Measurements from ENCODE around the gene PDGFRB. TPM values are rescaled to one million over a fixed set of nuclear protein-coding genes. Genes with fewer than 3 reads are reported as not detected.

Gene PDGFRB
- total RNA-seq, 2 donors from 2014 or later = 62.9 to 68.3 TPM

DNA sequence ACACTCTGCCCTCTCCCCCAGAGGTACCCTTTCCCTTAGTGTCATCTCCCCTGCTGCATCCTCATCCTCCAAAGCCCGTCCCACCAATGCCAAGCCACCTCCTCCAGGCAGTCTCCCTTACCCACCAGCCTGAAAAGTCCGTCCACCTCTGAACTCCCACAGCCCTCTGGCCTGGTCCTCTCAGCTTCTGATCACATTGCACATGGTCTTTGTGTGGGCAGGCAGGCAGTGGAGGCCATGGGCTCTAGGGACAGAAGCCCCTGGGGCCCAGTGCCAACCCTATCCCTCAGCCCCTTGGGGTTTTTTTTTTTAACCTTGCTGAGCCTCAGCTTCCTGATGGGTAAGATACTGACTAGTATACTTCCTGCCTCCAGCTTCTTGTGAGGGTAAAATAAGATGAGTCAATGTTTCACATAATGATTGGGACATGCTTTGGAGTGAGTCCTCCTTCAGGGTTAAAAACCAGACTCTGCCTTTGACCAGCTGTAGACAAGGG is 88.7 kb downstream of the PDGFRB start:
- no peak for DNase-seq
- no peak for ATAC-seq
- intact Hi-C loops (cut with DNase I) = no loop called here

DNA sequence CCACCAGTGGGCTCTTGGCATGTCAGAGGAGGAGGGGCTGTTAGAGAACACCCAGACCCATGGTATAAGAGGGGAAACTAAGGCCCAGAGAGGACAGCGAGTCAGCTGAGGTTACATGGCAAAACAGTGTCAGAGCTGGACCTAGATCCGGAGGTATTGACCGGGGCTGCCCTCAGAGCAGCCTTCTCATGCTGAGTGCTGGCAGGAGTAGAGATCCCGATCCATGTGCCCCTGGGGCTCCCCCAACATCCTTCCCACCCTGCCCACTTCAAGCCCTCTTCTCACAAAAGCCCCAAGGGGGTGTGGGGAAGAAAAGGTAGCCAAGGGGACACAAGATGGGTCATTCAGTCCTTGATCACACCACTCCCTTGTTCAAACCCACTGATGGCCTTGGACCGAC is 89.2 kb downstream of the PDGFRB start:
- intact Hi-C loops (cut with DNase I) = no loop called here
- DNase-seq (no peak), ATAC-seq (no peak)

DNA sequence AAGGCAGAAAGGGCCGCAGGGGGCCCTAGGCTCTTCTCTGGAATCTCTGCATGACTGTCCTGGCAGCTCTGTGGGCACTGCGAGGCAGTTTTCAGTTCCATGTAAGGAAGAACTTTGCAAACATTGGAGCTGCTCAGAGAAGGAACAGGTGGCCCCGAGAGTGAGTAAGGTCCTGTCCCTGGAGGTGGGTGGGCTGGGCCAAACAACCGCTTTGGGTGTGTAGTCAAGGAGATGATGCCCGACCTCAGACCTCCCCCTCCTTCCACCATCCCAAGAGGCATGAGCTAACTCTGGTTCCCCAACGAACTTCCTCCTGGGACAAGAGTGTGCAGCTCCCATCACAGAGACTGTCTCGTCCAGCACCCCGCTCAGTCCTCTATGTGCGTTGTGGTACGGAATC is 89.8 kb downstream of the PDGFRB start:
- DNase-seq = peak; percentile 56
- ATAC-seq = peak; percentile 53 to 70
- intact Hi-C loops (cut with DNase I) = no loop called here

DNA sequence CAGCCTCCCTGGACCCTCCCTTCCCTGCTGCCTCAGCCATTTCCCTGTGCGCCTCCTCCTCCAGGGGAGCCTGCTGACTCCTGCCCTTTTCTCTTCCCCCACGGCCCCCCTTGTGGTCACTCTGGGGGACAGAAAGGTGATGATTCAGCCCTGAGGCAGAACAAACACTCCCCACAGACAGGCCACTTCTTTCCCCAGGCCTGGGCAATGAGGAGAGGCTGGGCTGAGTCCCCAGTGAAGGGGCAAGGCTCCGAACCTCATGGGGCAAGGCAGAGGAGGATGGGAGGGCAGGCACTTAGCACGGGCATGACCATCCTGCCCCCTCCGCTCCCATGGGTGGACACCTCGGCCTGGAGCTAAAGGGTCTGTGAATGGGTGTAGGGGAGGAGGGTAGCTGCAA is 90.3 kb downstream of the PDGFRB start:
- intact Hi-C loops (cut with DNase I) = no loop called here

DNA sequence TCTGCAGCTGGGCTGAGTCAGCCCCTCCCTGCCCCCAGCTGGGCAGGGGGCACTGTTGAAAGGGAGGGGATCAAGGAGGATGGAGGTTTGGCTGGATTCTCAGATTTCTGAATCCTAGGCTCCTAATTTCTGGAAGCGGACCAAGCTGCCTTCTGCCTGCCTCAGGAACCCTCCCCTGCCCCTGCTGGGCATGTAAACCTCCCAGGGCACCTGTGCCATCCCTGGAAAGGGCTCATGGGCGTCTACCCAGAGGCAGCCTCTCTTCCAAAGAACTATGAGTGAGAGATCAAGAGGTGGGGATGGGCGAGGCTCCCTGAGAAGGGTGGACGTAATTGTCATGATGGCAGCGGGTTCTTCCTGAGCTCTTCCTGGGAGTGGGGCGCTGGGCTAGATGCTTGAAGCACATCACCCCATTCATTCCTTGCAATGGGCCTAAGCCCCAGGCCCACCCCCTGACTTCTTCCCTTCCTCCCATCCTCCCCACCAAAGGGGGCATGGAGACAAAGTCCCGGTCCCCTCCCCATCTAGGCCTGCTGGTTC is 90.9 kb downstream of the PDGFRB start:
- DNase-seq = no peak
- intact Hi-C loops (cut with DNase I) = no loop called here
- peak in 1 of 2 donors; percentile 13 for ATAC-seq

More for the DNA sequence above, 90.3 kb downstream of the PDGFRB start:
- peak; percentile 42 to 69 for ATAC-seq
- DNase-seq = peak; percentile 53

Other genes with a start within 250 kb of the PDGFRB start
- gene PDE6A, start 211.1 kb downstream of the PDGFRB start, total RNA-seq = under 1 TPM in 1 of 2 donors, not detected in 1; 0.16 TPM
- gene SLC26A2, start 195.1 kb downstream of the PDGFRB start, total RNA-seq = 10 to 100 TPM in 1 of 2 donors, 1 to 10 TPM in 1; 6.3 to 12.6 TPM
- 1 to 10 TPM; 3.3 to 4.1 TPM for gene TIGD6, start 155.2 kb downstream of the PDGFRB start, total RNA-seq
- 10 to 100 TPM; 14.1 to 22.1 TPM for gene HMGXB3, start 155.1 kb downstream of the PDGFRB start, total RNA-seq
- gene CSF1R, start 69.3 kb downstream of the PDGFRB start, total RNA-seq = 10 to 100 TPM; 18.3 to 41.6 TPM
- gene CDX1, start 10.9 kb upstream of the PDGFRB start, total RNA-seq = not detected
- not detected for gene SLC6A7, start 34.2 kb upstream of the PDGFRB start, total RNA-seq
- 10 to 100 TPM; 10.8 to 16.3 TPM for gene CAMK2A, start 133.9 kb upstream of the PDGFRB start, total RNA-seq
- under 1 TPM; 0.68 to 0.84 TPM for gene ARSI, start 147.1 kb upstream of the PDGFRB start, total RNA-seq
- gene TCOF1, start 201.9 kb upstream of the PDGFRB start, total RNA-seq = 10 to 100 TPM; 17.4 to 18.5 TPM

Measured in left cardiac atrium (tissue), 4 donors.